ENCODE data around the gene ZNF689. TPM values are rescaled to one million over a fixed set of nuclear protein-coding genes. Genes with fewer than 3 reads are reported as not detected.

Gene ZNF689
- total RNA-seq, 1 experiment from 2014 or later: 21.1 TPM

DNA sequence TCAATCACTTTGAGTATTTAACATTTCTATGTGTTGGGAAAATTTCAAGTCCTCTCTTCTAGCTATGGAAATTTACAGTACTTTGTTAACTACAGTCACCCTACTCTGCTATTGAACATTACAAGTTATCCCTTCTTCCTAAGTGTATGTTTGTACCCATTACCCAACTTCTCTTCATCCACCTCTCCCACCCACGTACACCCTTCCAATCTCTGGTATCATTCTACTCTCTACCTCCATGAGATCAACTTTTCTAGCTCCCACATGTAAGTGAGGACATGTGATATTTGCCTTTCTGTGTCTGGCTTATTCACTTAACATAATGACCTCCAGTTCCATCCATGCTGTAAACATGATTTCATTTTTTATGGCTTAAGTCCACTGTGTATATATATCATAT, 35.5 kb downstream of the ZNF689 start:
- H4K91ac ChIP-seq (ENCODE audit: insufficient read length, low read depth, low read length): no peak overlapping the region
- H2BK120ac ChIP-seq (ENCODE audit: low read depth, low read length, poor library complexity, severe bottlenecking): no peak overlapping the region
- H3K23ac ChIP-seq (ENCODE audit: insufficient read length, low read depth, low read length): no peak overlapping the region
- H3K4me1 ChIP-seq (ENCODE audit: insufficient read depth, low read length): no peaks in the 10 kb centered on the region; the same call in 1 of the 2 replicates
- no peak overlapping the region for H2BK12ac ChIP-seq (ENCODE audit: insufficient read length, low read depth, low read length)
- H4K5ac ChIP-seq (ENCODE audit: insufficient read length, low read depth, low read length): no peak overlapping the region
- H4K8ac ChIP-seq (replicated peaks; ENCODE audit: insufficient read length, low read depth, low read length): no peak overlapping the region
- H3K79me2 ChIP-seq (ENCODE audit: insufficient read depth, low read length): no peaks in the 10 kb centered on the region
- H3K36me3 Mint-ChIP-seq (ENCODE audit: insufficient read depth in 1 of 3, low read depth in 3 of 3): peaks cover 0 to 19% (median 0%) of the 10 kb centered on the region in 3 experiments; a peak in 2 of 7 replicates
- peaks cover 10 to 11% of the 10 kb centered on the region in 2 experiments for H3K4me1 Mint-ChIP-seq
- H2AFZ ChIP-seq (ENCODE audit: low read length): no peak overlapping the region
- H2AK5ac ChIP-seq (ENCODE audit: insufficient read length, low read length): no peak overlapping the region
- DNase-seq: no peak
- no peak overlapping the region for H3K4ac ChIP-seq (ENCODE audit: low read depth, low read length)
- 100% methylated on average over 1 of the region's 1 CpG for WGBS (ENCODE audit: extremely low coverage, insufficient read length, low lambda C conversion rate)
- H3K4me2 ChIP-seq (ENCODE audit: insufficient read depth, insufficient read length, low read length): no peak overlapping the region
- H3K4me3 Mint-ChIP-seq: no peak overlapping the region
- H3K9ac ChIP-seq (ENCODE audit: extremely low read depth, insufficient read length, low read length): no peak overlapping the region
- no peak overlapping the region for H3K27ac Mint-ChIP-seq
- TF ChIP-seq CTCF (conservative IDR thresholded peaks at IDR 0.05): no peak
- H3K27me3 Mint-ChIP-seq (ENCODE audit: low read depth): peaks cover 3% of the 10 kb centered on the region; the same call in 1 of the 2 replicates
- H3K27ac ChIP-seq (ENCODE audit: insufficient read length, low read depth, low read length): no peak overlapping the region
- H2BK20ac ChIP-seq (ENCODE audit: low read depth, low read length, poor library complexity, severe bottlenecking): no peak overlapping the region
- H3K56ac ChIP-seq (ENCODE audit: insufficient read length, low read depth, low read length): no peak overlapping the region
- H3K9me3 Mint-ChIP-seq: no peaks in the 10 kb centered on the region
- H4K20me1 ChIP-seq (ENCODE audit: control insufficient read depth, insufficient read depth, insufficient read length): no peaks in the 10 kb centered on the region
- no peak overlapping the region for H2BK15ac ChIP-seq (ENCODE audit: low read depth, low read length)
- H3K9me3 ChIP-seq (ENCODE audit: control insufficient read depth, low read depth, low read length): no peaks in the 10 kb centered on the region
- H3K27me3 ChIP-seq (ENCODE audit: insufficient read depth, low read length): no peaks in the 10 kb centered on the region
- peaks cover 16% of the 10 kb centered on the region for H3K23me2 ChIP-seq (ENCODE audit: insufficient read length, low read depth, low read length, poor library complexity, severe bottlenecking)
- no peak overlapping the region for H3K14ac ChIP-seq (ENCODE audit: insufficient read depth, low read length)
- no peak overlapping the region for H2BK5ac ChIP-seq (ENCODE audit: insufficient read length, low read length)
- no peaks in the 10 kb centered on the region for H3K79me1 ChIP-seq (ENCODE audit: insufficient read depth, low read depth, low read length, poor library complexity, severe bottlenecking)
- no peak overlapping the region for H3K18ac ChIP-seq (ENCODE audit: insufficient read length, low read depth, low read length)
- no peak overlapping the region for H3T11ph ChIP-seq (ENCODE audit: low read length)

Measured in H9 (cell line).